Activated gamma-delta T cell treated with anti-CD3 and anti-CD28 coated beads, Interleukin-2, amount 50 U/mL, for 16 hours (primary cell): ENCODE data around the gene PPP1R9A.

Experiments
- DNase-seq: peaks from one replicate; pipeline ENCODE4 v3.0.0-alpha.2; 2020; ENCODE audit warnings: low read depth

PPP1R9A gene

GRCh38 chr7:94909179-94909466 is 1.7 kb downstream of the PPP1R9A start:
- DNase-seq = no peak

GRCh38 chr7:94912085-94912484 is 4.7 kb downstream of the PPP1R9A start:
- no peak for DNase-seq

- no peak for DNase-seq
Observed at GRCh38 chr7:94913391-94913790, 6.0 kb downstream of the PPP1R9A start.

GRCh38 chr7:94921911-94922310 is 14.5 kb downstream of the PPP1R9A start:
- no peak for DNase-seq

- no peak for DNase-seq
Observed at GRCh38 chr7:94922457-94922856, 15.1 kb downstream of the PPP1R9A start.

DNA sequence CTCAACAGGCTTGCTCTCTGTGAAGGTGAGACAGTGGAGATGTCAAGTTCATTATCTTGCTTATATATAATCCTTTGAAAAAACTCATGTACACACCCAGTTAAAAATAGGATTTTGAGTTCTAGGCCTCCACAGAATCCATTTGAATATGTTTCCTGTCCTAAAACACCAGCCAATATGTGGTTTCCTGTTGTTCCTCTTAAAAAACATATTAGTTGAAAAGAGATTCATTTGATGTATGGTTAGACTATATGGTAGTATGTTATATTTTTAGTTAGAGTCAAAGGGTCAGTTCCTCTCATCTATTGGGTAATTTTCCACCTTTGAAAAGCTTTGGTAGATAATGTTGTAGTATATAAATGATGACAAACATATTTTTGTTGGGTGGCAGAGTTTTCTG is 16.0 kb downstream of the PPP1R9A start:
- DNase-seq = no peak

DNA sequence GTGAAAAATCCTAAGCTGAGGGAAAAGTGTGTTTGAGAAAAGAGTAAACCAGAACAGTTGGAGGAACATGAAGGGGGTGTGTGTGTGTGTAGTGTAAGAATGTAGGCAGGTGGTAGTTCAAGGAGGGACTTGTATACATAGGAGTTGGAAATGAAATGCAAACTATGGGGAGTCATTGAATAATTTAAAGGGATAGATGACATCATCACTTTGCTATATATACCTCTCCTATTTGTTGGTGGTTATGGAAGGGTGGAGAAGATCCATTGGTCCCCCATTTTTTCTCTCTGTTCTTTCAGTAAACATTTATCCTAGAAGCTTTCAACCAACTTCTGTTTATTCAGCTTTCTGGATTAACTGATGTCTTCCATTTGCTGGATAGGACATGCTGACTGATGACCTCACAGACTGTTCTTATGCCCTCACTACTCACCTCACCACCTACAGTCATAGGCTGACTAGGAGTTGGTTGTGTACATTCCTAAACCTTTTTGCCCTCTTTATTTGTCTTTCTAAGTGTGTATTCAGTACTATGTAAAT is 20.8 kb downstream of the PPP1R9A start:
- no peak for DNase-seq

GRCh38 chr7:94933256-94933990 is 26.0 kb downstream of the PPP1R9A start:
- no peak for DNase-seq

DNA sequence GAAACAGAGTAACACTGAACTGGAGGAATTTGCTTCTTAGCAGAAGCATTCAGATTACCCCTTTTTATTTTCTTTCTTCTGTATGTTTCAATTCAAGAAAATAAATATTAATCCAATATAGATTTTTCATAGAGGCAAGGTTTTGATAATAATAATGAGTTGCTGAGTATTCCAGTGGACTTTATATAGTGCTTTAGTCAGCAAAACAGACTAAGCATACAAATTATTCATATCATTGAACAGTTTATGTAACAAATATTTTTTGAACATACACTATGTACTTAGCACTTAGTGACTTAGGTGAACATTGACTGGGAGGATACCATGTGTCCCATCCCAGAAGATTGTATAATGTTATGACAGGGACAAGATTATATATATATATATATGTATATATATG is 32.0 kb downstream of the PPP1R9A start:
- DNase-seq = no peak

GRCh38 chr7:94940241-94940640 is 32.8 kb downstream of the PPP1R9A start:
- DNase-seq = no peak

- DNase-seq = no peak
Observed at GRCh38 chr7:94941844-94942632, 34.6 kb downstream of the PPP1R9A start.

DNA sequence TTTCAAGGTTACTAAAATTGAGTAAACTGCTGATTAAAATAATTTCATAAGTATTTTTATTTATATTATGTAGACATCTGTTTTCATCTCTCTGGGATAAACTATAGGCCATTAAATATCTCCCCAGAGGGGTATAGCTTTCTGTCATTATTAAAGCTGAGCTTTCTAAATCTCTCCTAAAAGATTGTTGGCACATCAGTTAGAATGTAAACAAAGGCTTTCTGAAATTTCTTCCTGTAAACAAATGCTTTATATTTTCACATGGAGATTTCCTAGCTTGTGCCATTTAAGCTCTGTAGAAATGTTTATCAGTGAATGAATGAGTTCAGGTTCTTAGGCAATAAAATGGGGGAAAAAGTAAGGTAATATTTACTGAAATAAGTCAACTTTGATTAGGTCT is 35.7 kb downstream of the PPP1R9A start:
- DNase-seq = no peak

DNA sequence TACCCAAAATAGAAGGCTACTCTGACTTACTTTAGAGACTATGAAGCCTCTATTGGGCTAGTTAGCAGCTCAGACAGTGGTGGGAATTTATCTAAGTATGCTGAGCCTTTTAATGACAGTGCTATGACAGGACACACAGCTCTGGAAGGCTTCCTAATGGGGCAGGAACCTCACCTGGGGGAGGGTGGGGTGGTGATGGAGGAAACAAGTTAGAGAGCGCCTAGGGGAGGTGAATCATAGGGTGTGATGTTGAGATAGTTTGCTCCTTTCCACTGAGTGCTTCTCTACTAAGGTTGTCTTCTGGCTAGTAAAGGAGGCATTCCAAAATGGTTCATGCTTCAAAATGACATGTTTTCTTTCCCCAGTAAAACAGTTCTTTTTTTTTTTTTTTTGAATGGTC is 42.1 kb downstream of the PPP1R9A start:
- DNase-seq = no peak

GRCh38 chr7:94955807-94956206 is 48.4 kb downstream of the PPP1R9A start:
- no peak for DNase-seq

- DNase-seq = no peak
Observed at GRCh38 chr7:94957061-94957460, 49.7 kb downstream of the PPP1R9A start.

DNA sequence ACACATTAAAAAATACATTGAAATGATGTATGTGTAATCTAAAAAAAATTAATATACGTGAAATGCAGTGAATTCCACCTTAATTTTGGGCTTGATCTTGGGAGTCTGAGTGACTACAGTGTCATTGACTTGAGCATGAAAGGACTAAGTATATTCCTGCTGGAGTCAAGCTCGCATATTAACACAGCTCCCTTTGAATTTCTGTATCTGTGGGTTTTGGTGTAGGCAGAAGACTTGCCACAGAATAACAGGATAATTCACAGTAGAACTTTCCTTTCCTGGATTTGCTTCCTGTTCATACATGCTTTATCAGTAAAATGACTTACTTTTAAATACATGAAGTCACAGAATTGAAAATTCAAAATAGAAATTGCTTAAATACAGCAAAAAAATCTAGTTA is 55.3 kb downstream of the PPP1R9A start:
- no peak for DNase-seq

GRCh38 chr7:94969434-94970084 is 62.2 kb downstream of the PPP1R9A start:
- no peak for DNase-seq

DNA sequence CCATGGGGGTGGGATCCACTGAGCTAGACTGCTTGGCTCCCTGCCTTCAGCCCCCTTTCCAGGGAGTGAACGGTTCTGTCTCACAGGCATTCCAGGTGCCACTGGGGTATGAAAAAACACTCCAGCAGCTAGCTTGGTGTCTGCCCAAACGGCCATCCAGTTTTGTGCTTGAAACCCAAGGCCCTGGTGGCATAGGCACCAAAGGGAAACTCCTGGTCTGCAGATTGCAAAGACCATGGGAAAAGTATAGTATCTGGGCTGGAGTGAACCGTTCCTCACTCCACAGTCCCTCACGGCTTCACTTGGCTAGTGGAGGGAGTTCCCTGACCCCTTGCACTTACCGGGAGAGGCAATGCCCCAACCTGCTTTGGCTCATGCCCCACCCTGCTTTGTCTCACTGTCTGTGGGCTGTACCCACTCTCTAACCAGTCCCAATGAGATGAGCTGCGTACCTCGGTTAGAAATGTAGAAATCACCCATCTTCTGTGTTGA is 62.7 kb downstream of the PPP1R9A start:
- DNase-seq = no peak

- no peak for DNase-seq
Observed at GRCh38 chr7:94971051-94971867, 63.9 kb downstream of the PPP1R9A start.

- no peak for DNase-seq
Observed at GRCh38 chr7:94972296-94972695, 64.9 kb downstream of the PPP1R9A start.

DNA sequence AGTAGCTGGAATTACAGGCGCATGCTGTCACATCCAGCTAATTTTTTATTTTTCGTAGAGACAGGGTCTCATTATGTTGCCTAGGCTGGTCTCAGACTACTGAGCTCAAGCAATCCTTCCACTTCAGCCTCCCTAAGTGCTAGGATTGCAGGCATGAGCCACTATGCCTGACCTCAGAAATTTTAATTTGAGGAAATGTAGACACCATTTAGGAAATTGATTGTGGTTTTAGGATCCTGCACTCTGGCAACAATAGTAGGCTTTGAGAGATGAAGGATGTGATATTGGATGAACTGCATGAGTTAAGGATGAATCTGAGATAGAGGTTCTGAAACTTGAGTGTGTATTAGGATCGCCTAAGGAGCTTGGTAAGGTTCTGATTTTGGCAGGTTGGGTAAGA is 66.5 kb downstream of the PPP1R9A start:
- no peak for DNase-seq

GRCh38 chr7:94974423-94974822 is 67.0 kb downstream of the PPP1R9A start:
- no peak for DNase-seq
